OCI-LY3 (cell line): ENCODE data around the gene SCYL3.

ENCODE experiments used
- H2AFZ ChIP-seq: fragments of 200-600, 300-600 bp; shearing (Covaris generic); 2 replicates; pipeline ENCODE4 v1.6.0; 2014; ENCODE audit warnings: antibody characterized with exemption, low read depth, low read length
- H3K27ac ChIP-seq: fragments of 200-600, 300-600 bp; sonication (generic); 2 replicates; pipeline ENCODE4 v1.5.1; 2014; ENCODE audit warnings: mild to moderate bottlenecking, low read length, moderate library complexity, mixed read lengths
- H3K27me3 ChIP-seq: fragments of 200-600, 300-600 bp; sonication (generic); 2 replicates; pipeline ENCODE4 v1.6.1; 2014; ENCODE audit warnings: low read depth, low read length, mixed read lengths
- H3K36me3 ChIP-seq: fragments of 200-600, 300-600 bp; sonication (generic); replicated peaks from 2 replicates; pipeline ENCODE3; 2014; ENCODE audit warnings: low read depth, low read length, mixed read lengths
- H3K4me1 ChIP-seq: fragments of 300-600, 200-600 bp; sonication (generic); 2 replicates; pipeline ENCODE4 v1.6.1; 2014; ENCODE audit warnings: low read length, mixed read lengths
- H3K4me2 ChIP-seq: fragments of 200-600, 300-600 bp; sonication (generic); 2 replicates; pipeline ENCODE4 v1.6.1; 2014; ENCODE audit warnings: low read length, mixed read lengths
- H3K4me3 ChIP-seq: fragments of 300-600, 200-600 bp; sonication (generic); 2 replicates; pipeline ENCODE4 v1.5.1; 2014; ENCODE audit warnings: antibody characterized with exemption, mild to moderate bottlenecking, low read length, moderate library complexity
- H3K79me2 ChIP-seq: fragments of 300-600, 200-600 bp; shearing (Covaris generic); 2 replicates; pipeline ENCODE4 v1.6.1; 2014; ENCODE audit warnings: mild to moderate bottlenecking, low read length, mixed read lengths
- H3K9ac ChIP-seq: fragments of 300-600, 200-600 bp; shearing (Covaris generic); 2 replicates; pipeline ENCODE4 v1.6.0; 2014; ENCODE audit warnings: mild to moderate bottlenecking, low read length, moderate library complexity
- H3K9me3 ChIP-seq: fragments of 200-600, 300-600 bp; shearing (Covaris generic); 2 replicates; pipeline ENCODE4 v1.6.1; 2014; ENCODE audit warnings: low read length, mixed read lengths; ENCODE audit not compliant: insufficient read depth
- H4K20me1 ChIP-seq: fragments of 200-600, 300-600 bp; sonication (generic); 2 replicates; pipeline ENCODE4 v1.6.1; 2016; ENCODE audit warnings: low read length, mixed read lengths; ENCODE audit not compliant: insufficient read depth
- EZH2phosphoT487 ChIP-seq: fragments of 200-600 bp; shearing (Covaris generic); IDR thresholded peaks from 2 replicates; pipeline ENCODE4 v1.6.1; 2018; ENCODE audit warnings: antibody characterized with exemption, mixed run types, low read depth
- TF ChIP-seq, protein P1 (sequence below): fragments of 200-600, 300-600 bp; sonication (generic); IDR thresholded peaks from 2 replicates; pipeline ENCODE4 v1.5.1; 2014; ENCODE audit warnings: antibody characterized with exemption, low read length, low read depth

Gene SCYL3

DNA sequence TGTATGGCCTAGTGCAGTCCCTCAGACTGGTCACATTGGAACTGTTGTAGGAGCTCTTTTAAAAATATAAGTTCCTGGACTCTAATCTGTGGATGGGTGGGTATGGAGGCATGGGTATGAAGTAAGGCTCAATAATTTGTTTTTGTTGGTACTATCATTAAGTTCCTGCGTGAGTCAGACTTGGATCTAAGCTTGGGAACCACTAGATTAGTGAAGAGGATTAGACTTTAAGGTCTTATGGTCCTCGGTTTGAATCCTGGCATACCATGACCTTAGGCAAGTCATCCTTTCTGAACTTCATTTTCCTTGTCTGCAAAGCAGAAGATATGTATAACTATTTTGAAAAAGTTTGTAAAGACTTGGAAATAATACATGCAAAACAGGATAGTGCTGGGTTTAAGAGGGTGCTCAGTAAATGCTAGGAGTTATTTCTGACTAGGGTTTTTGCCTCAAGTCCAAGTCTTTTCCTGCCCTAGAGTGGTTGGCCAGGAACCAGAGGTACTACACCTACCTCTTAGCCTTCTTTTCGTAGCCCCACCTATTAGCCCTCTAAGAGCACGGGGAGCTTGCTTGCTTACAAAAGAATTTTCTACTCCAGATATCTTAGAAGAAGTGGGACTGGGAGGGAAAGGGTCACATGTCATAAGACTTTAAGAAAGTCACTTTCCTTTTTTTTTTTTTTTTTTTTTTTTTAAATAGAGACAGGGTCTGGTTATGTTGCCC is 60.4 kb downstream of the SCYL3 start:
- Histone ChIP-seq H3K4me3 (no peak overlapping the region), H3K4me2 (no peak overlapping the region), H3K9me3 (no peaks in the 10 kb centered on the region), H3K9ac (no peak overlapping the region), H3K4me1 (peaks cover 14% of the 10 kb centered on the region), H3K36me3 (peaks cover 86% of the 10 kb centered on the region), H3K27me3 (no peaks in the 10 kb centered on the region), H4K20me1 (no peaks in the 10 kb centered on the region), H3K27ac (no peak overlapping the region), H2AFZ (no peak overlapping the region), H3K79me2 (0 out of 2 replicates have a peak, but pooled peaks cover 3% of the 10 kb centered on the region)
- TF ChIP-seq, protein P1, sequence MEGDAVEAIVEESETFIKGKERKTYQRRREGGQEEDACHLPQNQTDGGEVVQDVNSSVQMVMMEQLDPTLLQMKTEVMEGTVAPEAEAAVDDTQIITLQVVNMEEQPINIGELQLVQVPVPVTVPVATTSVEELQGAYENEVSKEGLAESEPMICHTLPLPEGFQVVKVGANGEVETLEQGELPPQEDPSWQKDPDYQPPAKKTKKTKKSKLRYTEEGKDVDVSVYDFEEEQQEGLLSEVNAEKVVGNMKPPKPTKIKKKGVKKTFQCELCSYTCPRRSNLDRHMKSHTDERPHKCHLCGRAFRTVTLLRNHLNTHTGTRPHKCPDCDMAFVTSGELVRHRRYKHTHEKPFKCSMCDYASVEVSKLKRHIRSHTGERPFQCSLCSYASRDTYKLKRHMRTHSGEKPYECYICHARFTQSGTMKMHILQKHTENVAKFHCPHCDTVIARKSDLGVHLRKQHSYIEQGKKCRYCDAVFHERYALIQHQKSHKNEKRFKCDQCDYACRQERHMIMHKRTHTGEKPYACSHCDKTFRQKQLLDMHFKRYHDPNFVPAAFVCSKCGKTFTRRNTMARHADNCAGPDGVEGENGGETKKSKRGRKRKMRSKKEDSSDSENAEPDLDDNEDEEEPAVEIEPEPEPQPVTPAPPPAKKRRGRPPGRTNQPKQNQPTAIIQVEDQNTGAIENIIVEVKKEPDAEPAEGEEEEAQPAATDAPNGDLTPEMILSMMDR: no peak
- TF ChIP-seq EZH2phosphoT487: no peak

DNA sequence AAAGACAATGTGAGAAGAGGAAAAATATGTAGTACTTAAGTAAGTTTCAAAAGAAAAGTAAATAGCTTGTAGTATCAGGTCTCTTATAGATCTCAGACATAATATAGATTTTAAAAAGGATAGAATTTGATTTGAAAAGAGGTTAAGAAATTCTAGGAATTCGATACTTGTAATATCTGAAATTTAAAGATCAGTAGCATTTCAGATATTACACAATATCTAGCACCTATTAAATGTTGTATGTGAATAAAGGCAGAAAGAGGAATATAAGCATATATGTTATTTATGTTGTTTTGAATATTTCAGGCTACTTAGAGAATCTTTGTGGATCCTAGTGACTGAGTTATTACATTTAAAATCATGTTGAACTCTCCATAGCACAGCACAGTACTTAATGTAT is 64.0 kb downstream of the SCYL3 start:
- Histone ChIP-seq H3K9me3 (no peaks in the 10 kb centered on the region), H3K9ac (no peak overlapping the region), H4K20me1 (no peaks in the 10 kb centered on the region), H3K36me3 (peaks cover 73% of the 10 kb centered on the region), H3K27me3 (no peaks in the 10 kb centered on the region), H3K79me2 (no peaks in the 10 kb centered on the region), H3K27ac (no peak overlapping the region), H3K4me1 (peaks cover 7% of the 10 kb centered on the region), H2AFZ (no peak overlapping the region), H3K4me3 (no peak overlapping the region), H3K4me2 (no peak overlapping the region)
- TF ChIP-seq, protein P1: no peak
- no peak for TF ChIP-seq EZH2phosphoT487

DNA sequence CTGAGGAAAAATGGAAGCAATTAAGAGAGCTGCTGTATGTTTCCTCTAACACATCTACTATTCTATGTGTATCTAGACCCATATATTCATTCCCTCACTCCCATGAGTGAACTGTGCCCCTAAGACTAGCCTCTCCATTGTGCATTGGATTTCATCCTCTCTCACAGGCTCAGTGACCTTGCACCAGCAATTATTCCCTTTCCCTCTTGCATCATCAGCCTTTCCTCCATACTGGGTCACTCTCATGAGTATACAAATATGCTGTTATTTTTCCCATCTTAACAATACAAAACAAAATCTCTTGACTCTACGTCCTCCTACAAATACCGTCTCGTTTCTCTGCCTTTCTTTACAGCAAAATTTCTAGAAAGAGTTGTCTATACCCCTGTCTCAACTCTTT is 69.5 kb downstream of the SCYL3 start:
- H3K36me3 ChIP-seq: peaks cover 58% of the 10 kb centered on the region
- H3K27me3 ChIP-seq: no peaks in the 10 kb centered on the region
- no peaks in the 10 kb centered on the region for H3K79me2 ChIP-seq
- no peak overlapping the region for H2AFZ ChIP-seq
- H3K27ac ChIP-seq: no peak overlapping the region
- no peak overlapping the region for H3K9ac ChIP-seq
- H3K4me2 ChIP-seq: no peak overlapping the region
- no peaks in the 10 kb centered on the region for H4K20me1 ChIP-seq
- no peak overlapping the region for H3K4me3 ChIP-seq
- TF ChIP-seq EZH2phosphoT487: no peak
- TF ChIP-seq, protein P1: no peak
- H3K4me1 ChIP-seq: no peaks in the 10 kb centered on the region
- no peaks in the 10 kb centered on the region for H3K9me3 ChIP-seq

DNA sequence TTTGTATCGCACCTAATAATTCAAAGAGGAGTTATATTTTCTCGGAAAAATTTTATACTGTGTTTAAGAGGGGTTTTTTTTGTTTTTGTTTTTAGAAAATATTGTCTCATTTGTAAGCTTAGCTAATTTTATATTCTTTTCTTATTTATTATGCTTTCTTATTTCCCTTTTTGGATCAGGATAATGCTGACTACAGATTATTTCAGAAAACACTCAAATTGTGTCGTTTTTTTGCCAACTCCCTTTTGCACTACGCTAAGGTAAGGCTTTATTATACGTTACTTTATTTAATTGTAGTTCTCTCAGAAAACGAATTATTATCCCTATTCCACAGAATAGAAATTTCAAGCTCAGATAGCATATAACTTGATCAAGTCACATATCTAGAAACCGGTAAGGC is 72.2 kb downstream of the SCYL3 start:
- H3K9me3 ChIP-seq: no peaks in the 10 kb centered on the region
- no peak overlapping the region for H2AFZ ChIP-seq
- H3K36me3 ChIP-seq: peaks cover 56% of the 10 kb centered on the region
- no peak overlapping the region for H3K9ac ChIP-seq
- H3K27me3 ChIP-seq: no peaks in the 10 kb centered on the region
- TF ChIP-seq EZH2phosphoT487: no peak
- TF ChIP-seq, protein P1: no peak
- no peaks in the 10 kb centered on the region for H3K4me1 ChIP-seq
- no peak overlapping the region for H3K4me2 ChIP-seq
- no peaks in the 10 kb centered on the region for H4K20me1 ChIP-seq
- no peak overlapping the region for H3K27ac ChIP-seq
- H3K79me2 ChIP-seq: no peaks in the 10 kb centered on the region
- H3K4me3 ChIP-seq: no peak overlapping the region
